ENCODE data around the gene ARHGEF4. TPM values are rescaled to one million over a fixed set of nuclear protein-coding genes. Genes with fewer than 3 reads are reported as not detected.
A peak's percentile ranks its signal among the peaks of the same experiment; 100 is the strongest.

Gene ARHGEF4
- total RNA-seq, 1 donor from 2014 or later = 4.8 TPM

DNA sequence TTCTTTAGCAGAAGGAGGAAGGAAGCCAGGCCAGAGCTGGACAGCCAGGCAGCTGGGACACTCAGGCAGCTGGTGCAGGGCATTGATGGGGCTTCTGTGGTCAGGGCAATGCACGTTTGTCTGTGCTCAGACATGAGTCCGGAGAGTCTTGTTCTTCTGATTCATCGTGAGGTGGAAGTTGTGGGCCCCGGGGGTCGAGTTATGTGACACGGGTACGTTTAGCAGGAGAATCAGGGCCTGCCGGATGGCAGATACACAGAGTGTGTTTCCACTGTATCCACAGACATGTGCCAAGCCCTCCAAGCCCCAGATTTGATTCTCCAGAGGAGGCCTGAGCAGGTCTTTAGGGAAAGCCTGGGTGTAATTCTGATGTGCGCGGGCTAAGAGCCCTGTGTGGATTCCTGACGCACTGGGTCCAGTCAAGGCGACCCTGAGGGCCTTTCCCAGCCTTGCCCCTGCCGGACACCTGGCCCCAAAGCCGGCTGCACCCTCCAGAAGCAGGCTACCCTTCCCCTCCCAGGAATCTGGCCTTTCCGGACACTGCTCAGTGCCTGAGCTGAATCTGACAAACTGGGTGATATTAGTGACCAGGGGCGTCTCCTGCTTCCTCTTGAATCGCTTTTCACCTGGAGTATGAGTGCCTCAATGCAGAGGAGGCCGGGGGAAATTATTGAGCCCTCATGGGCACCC lies 10.1 kb downstream of the ARHGEF4 start:
- Mint-ChIP-seq H3K4me1 (ENCODE audit: low read depth, unreplicated experiment) (peaks cover 10% of the 10 kb centered on the region), H3K9me3 (ENCODE audit: unreplicated experiment) (no peaks in the 10 kb centered on the region), H3K27ac (ENCODE audit: unreplicated experiment) (no peak overlapping the region), H3K36me3 (ENCODE audit: low read depth, unreplicated experiment) (no peaks in the 10 kb centered on the region), H3K27me3 (ENCODE audit: low read depth, unreplicated experiment) (peaks cover 35% of the 10 kb centered on the region), H3K4me3 (ENCODE audit: unreplicated experiment) (peak overlapping the region; percentile 20)
- Histone ChIP-seq H3K9me3 (ENCODE audit: insufficient read depth, low read depth, low read length) (no peaks in the 10 kb centered on the region), H3K9ac (ENCODE audit: low read length) (peak overlapping the region; percentile 9), H3K4me3 (ENCODE audit: insufficient read depth, low read depth, low read length) (no peak overlapping the region), H3K4me1 (ENCODE audit: insufficient read depth, low read length) (peaks cover 13% of the 10 kb centered on the region), H3K27ac (ENCODE audit: low read depth, low read length) (no peak overlapping the region), H3K36me3 (ENCODE audit: insufficient read depth, low read length) (no peaks in the 10 kb centered on the region), H4K20me1 (ENCODE audit: insufficient read depth, low read length) (no peaks in the 10 kb centered on the region), H2AFZ (ENCODE audit: low read depth, low read length) (no peak overlapping the region), H3K79me2 (ENCODE audit: insufficient read depth, low read length) (no peaks in the 10 kb centered on the region), H3K4me2 (ENCODE audit: low read length) (peak overlapping the region; percentile 32), H3K27me3 (ENCODE audit: insufficient read depth, low read length) (peaks cover 9% of the 10 kb centered on the region)
- no peak for FAIRE-seq
- TF ChIP-seq EZH2 (IDR thresholded peaks at IDR 0.05; ENCODE audit: insufficient read depth, low read length) = no peak
- TF ChIP-seq, protein P1, sequence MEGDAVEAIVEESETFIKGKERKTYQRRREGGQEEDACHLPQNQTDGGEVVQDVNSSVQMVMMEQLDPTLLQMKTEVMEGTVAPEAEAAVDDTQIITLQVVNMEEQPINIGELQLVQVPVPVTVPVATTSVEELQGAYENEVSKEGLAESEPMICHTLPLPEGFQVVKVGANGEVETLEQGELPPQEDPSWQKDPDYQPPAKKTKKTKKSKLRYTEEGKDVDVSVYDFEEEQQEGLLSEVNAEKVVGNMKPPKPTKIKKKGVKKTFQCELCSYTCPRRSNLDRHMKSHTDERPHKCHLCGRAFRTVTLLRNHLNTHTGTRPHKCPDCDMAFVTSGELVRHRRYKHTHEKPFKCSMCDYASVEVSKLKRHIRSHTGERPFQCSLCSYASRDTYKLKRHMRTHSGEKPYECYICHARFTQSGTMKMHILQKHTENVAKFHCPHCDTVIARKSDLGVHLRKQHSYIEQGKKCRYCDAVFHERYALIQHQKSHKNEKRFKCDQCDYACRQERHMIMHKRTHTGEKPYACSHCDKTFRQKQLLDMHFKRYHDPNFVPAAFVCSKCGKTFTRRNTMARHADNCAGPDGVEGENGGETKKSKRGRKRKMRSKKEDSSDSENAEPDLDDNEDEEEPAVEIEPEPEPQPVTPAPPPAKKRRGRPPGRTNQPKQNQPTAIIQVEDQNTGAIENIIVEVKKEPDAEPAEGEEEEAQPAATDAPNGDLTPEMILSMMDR (IDR thresholded peaks at IDR 0.05; ENCODE audit: insufficient read depth, low read depth, low read length) = no peak
- DNase-seq (ENCODE audit: low read depth) = peak; percentile 79

DNA sequence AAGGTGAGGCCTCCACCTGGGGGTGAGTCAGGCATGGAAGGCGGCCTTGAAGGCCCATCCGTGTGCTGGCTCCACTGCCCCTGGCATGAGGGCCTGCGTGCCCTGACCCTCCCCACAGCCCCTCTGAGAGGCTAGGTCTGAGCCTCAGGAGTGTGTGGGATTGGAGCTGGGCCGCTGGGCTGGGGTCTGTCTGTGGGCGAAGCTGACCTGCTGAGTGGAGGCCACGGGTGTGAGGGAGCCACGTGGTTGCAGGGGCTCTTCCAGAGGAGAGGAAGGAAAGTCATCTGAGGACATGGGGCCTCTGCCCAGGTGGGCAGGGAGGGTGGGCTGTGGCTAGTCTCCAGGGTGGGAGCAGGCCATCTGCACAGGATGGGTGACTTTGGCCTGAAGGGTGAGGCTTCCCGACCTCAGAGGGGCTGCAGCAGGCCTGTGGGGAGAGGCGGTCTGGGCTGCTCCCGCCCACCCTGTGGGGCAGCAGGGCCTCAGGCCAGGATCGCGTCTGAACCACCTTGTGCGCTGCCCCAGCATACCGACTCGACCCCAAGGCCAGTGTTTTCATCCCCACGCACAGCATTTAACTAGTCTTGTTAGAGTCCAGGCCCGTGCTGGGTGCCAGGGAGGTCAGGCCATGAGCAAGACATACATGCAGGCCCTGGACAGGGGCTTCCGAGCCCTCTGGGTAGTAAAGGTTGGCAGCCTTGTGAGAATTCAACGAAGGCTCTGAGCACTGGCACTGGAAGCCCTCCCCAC lies 11.2 kb downstream of the ARHGEF4 start:
- Histone ChIP-seq H3K79me2 (ENCODE audit: insufficient read depth, low read length) (no peaks in the 10 kb centered on the region), H3K4me2 (ENCODE audit: low read length) (no peak overlapping the region), H4K20me1 (ENCODE audit: insufficient read depth, low read length) (no peaks in the 10 kb centered on the region), H3K27me3 (ENCODE audit: insufficient read depth, low read length) (peaks cover 4% of the 10 kb centered on the region), H3K4me1 (ENCODE audit: insufficient read depth, low read length) (peaks cover 13% of the 10 kb centered on the region), H3K9ac (ENCODE audit: low read length) (no peak overlapping the region), H2AFZ (ENCODE audit: low read depth, low read length) (no peak overlapping the region), H3K27ac (ENCODE audit: low read depth, low read length) (no peak overlapping the region), H3K36me3 (ENCODE audit: insufficient read depth, low read length) (no peaks in the 10 kb centered on the region), H3K9me3 (ENCODE audit: insufficient read depth, low read depth, low read length) (no peaks in the 10 kb centered on the region), H3K4me3 (ENCODE audit: insufficient read depth, low read depth, low read length) (no peak overlapping the region)
- Mint-ChIP-seq H3K4me1 (ENCODE audit: low read depth, unreplicated experiment) (peaks cover 10% of the 10 kb centered on the region), H3K9me3 (ENCODE audit: unreplicated experiment) (peaks cover 1% of the 10 kb centered on the region), H3K4me3 (ENCODE audit: unreplicated experiment) (no peak overlapping the region), H3K27ac (ENCODE audit: unreplicated experiment) (no peak overlapping the region), H3K36me3 (ENCODE audit: low read depth, unreplicated experiment) (no peaks in the 10 kb centered on the region), H3K27me3 (ENCODE audit: low read depth, unreplicated experiment) (peaks cover 33% of the 10 kb centered on the region)
- TF ChIP-seq, protein P1 (IDR thresholded peaks at IDR 0.05; ENCODE audit: insufficient read depth, low read depth, low read length) = no peak
- TF ChIP-seq EZH2 (IDR thresholded peaks at IDR 0.05; ENCODE audit: insufficient read depth, low read length) = no peak
- DNase-seq (ENCODE audit: low read depth) (no peak), FAIRE-seq (no peak)

All from astrocyte (in vitro differentiated cells and primary cell).